T-helper 9 cell (primary cell): Measurements from ENCODE around the gene STIM2.
"Not testable (repeated sequence)": the region's sequence is repeated elsewhere in the genome, so short reads cannot be mapped to it uniquely, and the experiment has no call there.

Source experiments
- DNase-seq: peaks from one replicate; pipeline ENCODE4 v3.0.0-alpha.2; 2020
- total RNA-seq, 2 donors: gene quantifications; one replicate each; lab custom pipeline; 2026; lab: John Stamatoyannopoulos, UW

STIM2 gene
- 94.1 to 94.8 reads per million in 2 donors for total RNA-seq

DNA sequence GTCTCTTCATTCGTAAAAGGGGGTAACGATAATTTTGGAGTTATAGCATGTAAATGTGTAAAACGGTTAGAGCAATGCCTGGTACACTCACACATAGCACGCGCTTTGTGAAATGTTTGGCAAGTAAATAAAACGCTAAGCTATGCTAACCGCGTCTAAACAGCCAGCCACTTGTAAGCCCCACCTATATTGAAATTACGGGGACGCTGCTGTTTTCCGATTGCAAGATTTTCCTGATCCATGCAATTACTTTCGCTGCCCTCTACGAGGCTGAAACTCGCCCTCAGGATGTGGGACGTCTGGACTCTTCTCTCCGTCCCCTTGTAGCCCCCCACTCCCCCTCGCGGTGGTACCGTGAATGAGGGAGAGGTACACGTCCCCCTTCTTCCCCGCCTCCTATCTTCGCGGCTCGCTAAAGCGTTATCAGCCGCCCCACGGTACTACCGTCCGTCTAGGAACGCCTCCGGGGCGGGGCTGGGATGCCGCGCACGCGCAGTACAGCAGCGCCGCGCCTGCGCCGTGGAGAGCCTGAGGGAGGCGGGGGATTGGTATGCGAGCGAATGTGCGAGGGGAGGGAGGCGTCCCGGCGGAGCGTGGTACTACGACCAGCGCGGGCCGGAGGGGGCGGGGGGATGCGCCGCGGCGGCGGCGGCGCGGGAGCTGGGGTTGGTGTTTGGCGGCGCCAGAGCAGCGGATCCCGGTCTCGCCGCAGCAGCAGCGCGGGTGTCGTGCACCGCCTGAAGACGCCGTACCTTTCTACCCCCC, at the start of gene STIM2:
STIM2 (plus strand) TSS at position 685 of the 765 bp plus-strand sequence.
- peak; percentile 97 for DNase-seq

GRCh38 chr4:26811571-26811970, 49.1 kb upstream of the STIM2 start:
- DNase-seq: not testable (repeated sequence)

DNA sequence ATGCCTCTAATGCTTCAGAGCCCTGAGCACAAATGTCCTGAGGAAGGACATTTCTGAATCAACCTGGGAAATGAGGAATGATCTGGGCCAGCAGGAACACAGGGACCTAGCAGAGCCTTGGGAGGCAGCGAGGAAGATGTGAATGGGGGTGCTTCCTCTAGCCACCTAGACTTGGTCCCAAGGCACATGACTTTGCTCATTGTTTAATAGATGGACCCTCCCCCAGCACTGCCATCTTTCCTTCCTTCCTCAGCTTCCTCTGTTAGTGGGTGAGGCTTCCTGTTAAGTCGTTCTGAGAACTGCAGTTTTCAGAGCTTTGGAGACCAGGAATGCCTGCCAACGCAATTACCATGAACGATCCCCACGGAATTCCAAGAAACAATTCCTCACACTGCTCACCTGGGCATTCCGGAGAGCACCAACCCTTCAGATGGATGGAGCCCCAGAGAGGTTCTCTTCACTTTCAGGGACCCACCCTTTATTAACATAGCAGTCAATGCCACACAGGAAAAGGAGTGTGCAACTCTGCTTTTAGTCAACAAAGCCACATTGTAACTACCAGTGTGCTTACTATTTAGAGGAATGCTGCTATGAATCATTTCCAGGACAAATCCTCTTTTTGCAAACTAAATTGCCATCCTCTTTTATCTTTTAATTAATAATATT, 48.5 kb upstream of the STIM2 start:
- DNase-seq: no peak

DNA sequence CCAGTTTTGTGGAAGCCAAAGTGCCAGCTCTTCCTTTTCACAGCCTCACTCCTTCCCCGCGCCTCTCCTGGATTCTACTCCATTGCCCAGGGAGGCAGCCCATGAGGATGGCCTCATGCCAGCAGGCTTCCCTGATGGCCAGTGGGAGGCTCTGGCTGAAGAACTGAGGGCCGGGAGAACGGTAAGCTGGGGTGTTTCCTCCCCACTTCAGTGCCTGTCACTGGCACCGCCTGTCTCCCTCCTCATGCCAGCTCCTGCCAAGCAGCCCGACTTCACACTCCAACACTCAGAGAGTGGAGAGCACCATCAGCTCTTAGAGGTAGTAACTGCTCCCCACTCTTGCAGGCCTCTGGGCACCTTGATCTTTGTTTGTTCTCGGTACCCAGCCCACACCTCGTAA, 46.9 kb upstream of the STIM2 start:
- DNase-seq: no peak

DNA sequence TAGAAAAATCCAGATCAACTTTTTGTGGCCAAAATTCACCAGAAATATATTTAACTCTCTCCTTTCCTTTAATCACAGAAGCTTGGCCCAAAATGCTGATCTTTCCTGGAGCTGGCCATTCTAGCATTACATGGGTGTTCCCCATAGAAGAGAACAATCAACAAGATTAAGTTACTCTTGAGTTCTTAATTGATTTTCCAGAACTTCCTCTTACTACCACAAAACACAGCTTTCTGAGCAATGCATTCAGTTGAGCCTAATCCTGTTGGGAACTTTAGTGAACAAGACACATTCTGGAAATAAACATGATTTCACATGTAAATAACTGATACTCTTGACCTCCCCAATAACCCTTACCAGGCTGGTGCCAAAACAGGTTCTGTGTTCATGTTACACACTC, 45.4 kb upstream of the STIM2 start:
- DNase-seq: no peak

- no peak for DNase-seq
Measured at GRCh38 chr4:26815706-26816105, 44.9 kb upstream of the STIM2 start.

DNA sequence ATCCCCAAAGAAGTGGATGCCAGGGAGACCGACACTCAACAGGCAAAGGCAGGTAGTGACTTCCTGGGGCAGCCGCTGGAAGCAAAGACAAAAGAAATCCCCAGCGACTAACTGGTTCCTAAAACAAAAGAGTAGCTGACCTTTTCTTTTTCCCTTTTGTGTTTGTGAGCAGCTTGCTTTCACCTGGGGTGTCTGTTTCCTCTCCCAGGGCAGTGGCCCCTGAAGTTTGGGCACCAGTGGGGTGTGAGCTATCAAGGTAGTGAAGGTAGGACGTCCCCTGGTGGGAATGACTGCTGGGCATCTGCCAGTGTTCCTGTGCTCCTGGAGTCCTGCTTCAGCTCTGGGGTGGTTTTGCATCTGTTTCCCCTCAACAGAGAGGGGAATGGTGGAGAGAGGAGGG, 41.6 kb upstream of the STIM2 start:
- DNase-seq: no peak

DNA sequence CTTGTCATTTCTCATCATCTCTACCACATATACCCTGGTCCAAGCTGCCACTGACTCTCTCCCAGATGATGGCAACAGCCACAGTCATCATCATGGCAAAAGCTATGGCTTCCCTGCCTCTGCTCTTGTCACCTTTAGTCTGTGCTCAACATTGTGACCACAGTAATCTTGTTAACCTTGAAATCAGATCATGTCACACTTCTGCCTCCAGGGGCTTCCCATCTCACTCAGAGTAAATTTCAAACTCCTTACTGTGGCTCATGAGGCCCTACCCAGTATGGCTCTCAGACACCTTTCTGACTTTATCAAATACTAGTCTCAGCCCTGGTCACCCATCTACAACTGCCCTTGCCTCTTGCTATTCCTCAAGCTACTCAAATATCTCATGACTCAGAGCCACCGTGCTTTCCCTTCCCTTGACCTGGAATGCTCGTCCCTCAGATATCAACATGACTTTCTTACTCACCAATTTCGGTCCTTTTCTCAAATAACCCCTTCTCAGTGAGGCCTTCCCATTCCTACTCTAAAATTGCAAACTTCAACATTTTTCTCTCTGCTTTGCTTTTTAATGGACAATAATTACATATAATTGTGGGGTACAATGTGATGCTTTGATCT, 41.1 kb upstream of the STIM2 start:
- no peak for DNase-seq

GRCh38 chr4:26820346-26820745, 40.3 kb upstream of the STIM2 start:
- DNase-seq: no peak

GRCh38 chr4:26821031-26821430, 39.6 kb upstream of the STIM2 start:
- DNase-seq: no peak

DNA sequence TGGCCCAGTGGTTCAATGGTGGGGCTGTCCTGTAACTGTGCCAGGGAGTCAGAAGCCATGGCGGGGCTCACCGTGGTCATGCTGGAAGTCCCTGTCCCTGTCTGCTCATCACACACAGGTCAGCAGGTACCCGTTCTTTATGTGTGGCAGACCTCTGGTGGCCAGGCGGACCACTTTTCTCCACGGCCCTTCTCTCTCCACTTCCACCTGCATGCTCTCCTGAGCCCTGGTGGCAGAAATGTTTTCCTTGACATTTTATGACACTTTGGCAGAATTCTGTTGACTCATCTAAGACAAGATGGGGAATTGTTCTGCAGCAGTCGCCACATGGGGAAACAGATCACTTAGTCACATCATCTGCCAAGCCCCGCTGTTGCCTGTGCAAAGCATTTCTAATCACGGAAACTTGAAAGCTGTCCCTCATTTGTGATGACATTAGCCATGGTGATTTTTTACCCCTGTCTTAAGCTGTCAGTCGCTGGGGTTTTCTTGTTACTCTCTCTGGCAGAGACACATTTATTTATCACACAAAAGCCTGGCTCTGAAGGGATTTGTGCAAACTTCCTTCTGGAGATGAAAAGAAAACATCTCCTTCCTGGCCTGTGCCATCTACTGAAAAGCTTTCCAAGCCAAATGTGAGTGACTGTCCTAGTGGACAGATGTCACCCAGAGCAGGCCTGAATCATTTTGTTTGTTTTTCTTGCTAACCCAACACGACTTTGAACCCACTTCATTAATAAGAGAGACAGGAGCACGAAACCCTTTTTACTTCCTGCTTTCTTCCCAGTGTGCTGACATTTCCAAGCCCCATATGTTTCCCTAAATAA, 38.8 kb upstream of the STIM2 start:
- DNase-seq: no peak

GRCh38 chr4:26822546-26822945, 38.1 kb upstream of the STIM2 start:
- no peak for DNase-seq

DNA sequence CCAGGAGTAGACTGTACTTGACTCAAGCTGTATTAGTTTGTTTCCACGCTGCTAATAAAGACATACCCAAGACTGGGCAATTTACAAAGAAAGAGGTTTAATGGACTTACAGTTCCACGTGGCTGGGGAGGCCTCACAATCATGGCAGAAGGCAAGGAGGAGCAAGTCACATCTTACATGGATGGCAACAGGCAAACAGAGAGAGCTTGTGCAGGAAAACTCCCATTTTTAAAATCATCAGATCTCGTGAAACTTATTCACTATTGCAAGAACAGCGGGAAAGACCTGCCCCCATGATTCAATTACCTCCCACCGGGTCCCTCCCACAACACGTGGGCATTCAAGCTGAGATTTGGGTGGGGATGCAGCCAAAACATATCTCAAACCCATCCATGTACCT, 37.7 kb upstream of the STIM2 start:
- not testable (repeated sequence) for DNase-seq

GRCh38 chr4:26823583-26823982, 37.1 kb upstream of the STIM2 start:
- no peak for DNase-seq

GRCh38 chr4:26824667-26825066, 36.0 kb upstream of the STIM2 start:
- no peak for DNase-seq

DNA sequence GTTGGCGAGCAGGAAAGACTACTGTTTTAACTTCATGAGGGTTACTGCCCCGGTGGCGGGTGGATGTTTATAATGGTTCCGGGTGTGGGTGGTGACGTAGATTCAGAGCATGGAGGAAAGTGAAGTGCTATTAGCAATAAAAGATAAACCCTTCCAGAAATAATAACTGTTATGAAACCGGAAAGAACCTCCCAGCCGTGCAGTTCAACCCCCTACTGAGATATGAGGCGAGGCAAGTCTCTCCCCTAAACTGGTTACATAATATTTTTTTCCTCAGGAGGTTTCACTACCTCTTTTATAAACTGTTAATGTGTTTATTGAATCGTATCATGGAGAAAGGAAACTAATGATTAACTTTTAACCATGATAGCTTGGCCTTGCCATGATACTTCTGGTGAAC, 33.9 kb upstream of the STIM2 start:
- no peak for DNase-seq

GRCh38 chr4:26827336-26827735, 33.3 kb upstream of the STIM2 start:
- DNase-seq: not testable (repeated sequence)

GRCh38 chr4:26827798-26828197, 32.8 kb upstream of the STIM2 start:
- no peak for DNase-seq

DNA sequence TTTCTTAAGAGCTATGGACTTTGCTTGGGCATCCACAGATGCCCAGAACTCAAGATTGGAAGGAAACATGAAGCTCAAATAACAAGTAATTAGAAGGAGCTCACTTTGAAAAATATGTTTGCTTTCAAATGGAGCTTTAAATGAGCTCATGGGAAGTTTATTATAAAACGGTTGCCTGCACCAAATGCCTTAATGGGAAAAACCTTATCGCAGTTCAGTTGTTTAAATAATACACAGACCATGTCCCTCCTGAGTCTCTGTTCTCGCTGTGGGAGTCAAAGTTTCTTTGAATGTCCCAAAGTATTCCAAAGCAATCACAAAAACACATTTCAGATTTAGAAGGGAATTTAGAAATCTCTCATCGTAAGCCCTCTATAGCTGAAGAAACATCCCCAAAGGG, 31.6 kb upstream of the STIM2 start:
- no peak for DNase-seq

- no peak for DNase-seq
Measured at GRCh38 chr4:26830033-26830432, 30.6 kb upstream of the STIM2 start.

DNA sequence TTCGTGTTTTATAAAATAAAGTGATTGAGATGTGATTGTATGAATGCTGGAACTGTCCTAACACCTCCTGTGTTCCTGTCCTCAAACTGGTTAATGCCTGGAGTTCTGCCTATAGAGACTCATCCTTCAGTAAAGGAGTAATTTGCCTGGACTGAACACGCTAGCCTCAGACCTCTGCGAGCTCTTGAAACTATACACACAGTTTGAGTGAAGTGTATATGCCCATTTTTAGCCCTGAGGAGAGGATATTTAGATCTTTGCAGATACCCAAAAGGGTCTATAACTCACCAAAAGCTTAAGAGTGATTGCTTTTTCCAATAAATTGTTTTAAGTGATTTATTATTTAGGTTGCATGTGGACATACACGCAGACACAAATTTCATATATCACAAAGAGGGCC, 29.9 kb upstream of the STIM2 start:
- no peak for DNase-seq

GRCh38 chr4:26836539-26836938, 24.1 kb upstream of the STIM2 start:
- no peak for DNase-seq
